BE2C (cell line): ENCODE results near the gene KAZN.
"Not testable (repeated sequence)": the region's sequence is repeated elsewhere in the genome, so short reads cannot be mapped to it uniquely, and the experiment has no call there.

ENCODE experiments used
- DNase-seq: peaks from one replicate; pipeline ENCODE4 v3.0.0-alpha.2; 2020
- H3K27me3 ChIP-seq: fragments of 250-450 bp; sonication (Bioruptor Pico); 2 replicates; pipeline ENCODE4 v1.5.1; 2020; ENCODE audit warnings: mild to moderate bottlenecking
- H3K36me3 ChIP-seq: fragments of 250-450 bp; sonication (Bioruptor Pico); 2 replicates; pipeline ENCODE4 v1.5.1; 2020; ENCODE audit warnings: mild to moderate bottlenecking
- H3K4me1 ChIP-seq: fragments of 250-450 bp; sonication (Bioruptor Pico); 2 replicates; pipeline ENCODE4 v1.5.1; 2020
- H3K4me3 ChIP-seq: 2 replicates; pipeline ENCODE4 v1.5.1; 2011; ENCODE audit warnings: low read depth, low read length
- H3K9me3 ChIP-seq: fragments of 250-450 bp; sonication (Bioruptor Pico); 2 replicates; pipeline ENCODE4 v1.5.1; 2020
- CTCF ChIP-seq: IDR thresholded peaks from 2 replicates; pipeline ENCODE4 v1.5.1; 2012; ENCODE audit warnings: mild to moderate bottlenecking, low read depth, low read length

Gene KAZN

GRCh38 chr1:15128077-15128476 lies 529.6 kb downstream of the KAZN start:
- Histone ChIP-seq H3K4me3 (no peak overlapping the region), H3K36me3 (no peaks in the 10 kb centered on the region), H3K27me3 (no peaks in the 10 kb centered on the region), H3K9me3 (no peaks in the 10 kb centered on the region; the same call in 1 of the 2 replicates), H3K4me1 (no peaks in the 10 kb centered on the region)
- no peak for DNase-seq
- TF ChIP-seq CTCF = no peak

- peak; percentile 63 for DNase-seq
- TF ChIP-seq CTCF = peak; percentile 79
- H3K27me3 ChIP-seq = no peaks in the 10 kb centered on the region
- no peak overlapping the region for H3K4me3 ChIP-seq
- no peaks in the 10 kb centered on the region for H3K36me3 ChIP-seq
- H3K4me1 ChIP-seq = no peaks in the 10 kb centered on the region
- H3K9me3 ChIP-seq = no peaks in the 10 kb centered on the region; the same call in 1 of the 2 replicates
Measured at GRCh38 chr1:15128520-15129313, 530.2 kb downstream of the KAZN start.

- no peak for DNase-seq
- H3K4me1 ChIP-seq = no peaks in the 10 kb centered on the region
- no peak overlapping the region for H3K4me3 ChIP-seq
- no peaks in the 10 kb centered on the region for H3K36me3 ChIP-seq
- no peaks in the 10 kb centered on the region; the same call in 1 of the 2 replicates for H3K9me3 ChIP-seq
- TF ChIP-seq CTCF = no peak
- H3K27me3 ChIP-seq = no peaks in the 10 kb centered on the region
Measured at GRCh38 chr1:15129944-15130343, 531.5 kb downstream of the KAZN start.

GRCh38 chr1:15130607-15131006 lies 532.1 kb downstream of the KAZN start:
- no peaks in the 10 kb centered on the region; the same call in 1 of the 2 replicates for H3K9me3 ChIP-seq
- no peaks in the 10 kb centered on the region for H3K36me3 ChIP-seq
- H3K27me3 ChIP-seq = no peaks in the 10 kb centered on the region
- no peaks in the 10 kb centered on the region for H3K4me1 ChIP-seq
- no peak overlapping the region for H3K4me3 ChIP-seq
- no peak for DNase-seq
- no peak for TF ChIP-seq CTCF

GRCh38 chr1:15132965-15133364 lies 534.5 kb downstream of the KAZN start:
- no peaks in the 10 kb centered on the region for H3K4me1 ChIP-seq
- no peaks in the 10 kb centered on the region for H3K36me3 ChIP-seq
- no peak for DNase-seq
- no peaks in the 10 kb centered on the region for H3K27me3 ChIP-seq
- no peak overlapping the region for H3K4me3 ChIP-seq
- no peaks in the 10 kb centered on the region; the same call in 1 of the 2 replicates for H3K9me3 ChIP-seq
- TF ChIP-seq CTCF = no peak

GRCh38 chr1:15134285-15134684 lies 535.8 kb downstream of the KAZN start:
- no peak for DNase-seq
- Histone ChIP-seq H3K4me3 (no peak overlapping the region), H3K4me1 (no peaks in the 10 kb centered on the region), H3K27me3 (no peaks in the 10 kb centered on the region), H3K9me3 (no peaks in the 10 kb centered on the region; the same call in 1 of the 2 replicates), H3K36me3 (no peaks in the 10 kb centered on the region)
- TF ChIP-seq CTCF = no peak

GRCh38 chr1:15135604-15136003 lies 537.1 kb downstream of the KAZN start:
- H3K36me3 ChIP-seq, H3K4me3 ChIP-seq, H3K9me3 ChIP-seq, H3K4me1 ChIP-seq, DNase-seq, H3K27me3 ChIP-seq: not testable (repeated sequence)
